Stimulated activated CD8-positive, alpha-beta memory T cell treated with anti-CD3 and anti-CD28 coated beads, Interleukin-12 subunit alpha, Interleukin-12 subunit beta, amount 100 ng/mL, for 24 hours (primary cell): Measurements from ENCODE around the gene CCDC93.

Source experiments
- DNase-seq: peaks from one replicate; pipeline ENCODE4 v3.0.0-alpha.2; 2020; ENCODE audit errors: extremely low read depth

Gene CCDC93

DNA sequence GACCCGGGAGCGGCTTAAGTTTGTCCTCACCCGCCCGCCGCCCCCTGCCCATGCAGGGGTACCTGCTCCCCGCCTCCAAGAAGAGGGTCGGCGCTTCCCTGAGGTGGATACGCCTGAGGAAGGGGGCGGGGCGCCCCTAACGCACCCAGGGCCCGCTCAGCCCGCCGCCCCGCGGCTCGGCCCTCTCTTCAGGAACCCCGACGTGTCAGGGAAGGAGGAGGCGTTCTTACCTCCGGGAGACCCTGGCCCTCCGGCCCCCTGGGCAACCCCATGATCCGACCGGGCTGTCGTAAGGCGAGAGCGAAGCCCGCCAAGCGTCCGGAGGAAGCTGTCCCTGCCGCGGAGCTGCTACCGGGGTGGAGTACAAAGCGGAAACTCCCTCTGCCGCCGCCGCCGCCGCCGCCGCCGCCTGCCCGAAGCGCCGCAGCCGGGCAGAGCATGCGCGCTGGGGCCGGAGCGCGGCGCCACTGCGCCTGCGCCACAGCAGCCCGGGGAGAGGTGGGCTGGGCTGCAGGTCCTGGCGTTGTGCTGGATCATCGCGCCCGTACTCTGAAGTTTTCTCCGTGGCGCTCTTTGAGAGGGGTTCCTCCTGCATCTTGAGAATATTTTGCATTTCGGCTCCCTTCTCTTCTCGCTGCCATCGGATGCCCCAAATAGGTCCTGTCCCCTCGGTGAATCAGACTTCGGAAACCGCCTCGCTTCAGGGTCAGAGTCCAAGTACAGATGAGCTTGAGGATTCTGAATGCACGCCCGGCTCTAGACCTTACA lies at the start of gene CCDC93:
TSS of gene CCDC93 (minus strand) at position 347 of the 768 bp plus-strand sequence. CDS start at position 272, 75 bp downstream.
- DNase-seq = peak; percentile 61

DNA sequence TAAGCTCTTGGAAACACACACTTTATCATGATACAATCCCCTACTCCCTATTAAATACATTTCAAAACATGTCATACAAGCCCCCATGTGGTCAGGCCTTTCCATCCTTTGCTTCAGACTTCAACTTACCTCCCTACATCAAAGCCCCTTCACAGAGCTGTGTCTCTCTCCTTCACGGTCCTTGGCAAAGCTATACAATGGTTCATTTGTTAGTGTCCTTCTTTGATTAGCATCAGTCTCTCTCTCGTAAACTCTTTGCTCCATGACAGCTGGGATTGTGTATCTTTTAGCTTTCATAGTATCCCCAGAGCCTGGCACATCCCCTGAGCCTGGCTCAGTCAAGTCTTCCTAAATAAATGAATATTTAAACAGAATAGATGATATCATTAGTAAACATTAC lies 48.8 kb upstream of the CCDC93 start:
- no peak for DNase-seq

DNA sequence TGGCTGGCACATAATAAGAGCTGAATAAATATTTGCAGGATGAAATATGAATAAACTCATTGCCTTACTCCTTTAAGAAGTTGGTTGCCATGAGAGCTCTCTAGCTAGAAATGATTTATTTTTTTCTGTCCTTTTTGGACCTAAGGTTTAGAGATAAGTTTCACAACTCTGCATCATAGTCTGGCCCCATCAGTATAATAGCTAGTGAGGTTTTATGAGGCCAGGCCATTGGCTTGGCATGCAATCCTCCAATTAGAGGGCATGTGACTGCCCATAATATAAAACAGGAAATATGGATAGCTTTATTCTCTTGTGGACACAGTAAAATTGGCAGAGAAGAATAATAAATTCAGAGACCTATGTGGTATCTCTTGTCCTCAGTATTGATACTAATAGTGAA lies 48.2 kb upstream of the CCDC93 start:
- no peak for DNase-seq

GRCh38 chr2:118061135-118061955 lies 47.5 kb upstream of the CCDC93 start:
- DNase-seq = no peak

GRCh38 chr2:118059919-118060478 lies 46.1 kb upstream of the CCDC93 start:
- DNase-seq = no peak

GRCh38 chr2:118058951-118059350 lies 45.1 kb upstream of the CCDC93 start:
- DNase-seq = no peak

DNA sequence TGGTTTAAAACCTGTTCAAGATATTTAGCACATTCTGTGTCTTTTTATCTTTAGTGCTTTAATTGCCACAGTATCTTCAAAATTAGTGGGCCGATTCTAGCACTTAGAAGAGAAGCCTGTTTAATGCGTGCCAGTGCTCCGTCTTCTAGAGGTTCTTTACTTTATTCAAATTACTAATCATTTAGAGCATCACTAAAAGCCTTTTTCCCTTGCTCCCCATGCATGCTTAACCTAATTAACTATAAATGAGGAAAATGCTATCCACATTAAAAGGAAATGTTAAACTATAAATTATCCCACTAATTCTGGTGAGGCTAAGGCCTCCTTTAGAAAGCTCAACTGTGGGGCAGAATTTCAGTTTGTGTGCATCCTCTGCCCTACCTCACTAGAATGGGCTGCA lies 42.9 kb upstream of the CCDC93 start:
- DNase-seq = no peak

- DNase-seq = no peak
These were observed 42.3 kb upstream of the CCDC93 start for GRCh38 chr2:118056165-118056534.

DNA sequence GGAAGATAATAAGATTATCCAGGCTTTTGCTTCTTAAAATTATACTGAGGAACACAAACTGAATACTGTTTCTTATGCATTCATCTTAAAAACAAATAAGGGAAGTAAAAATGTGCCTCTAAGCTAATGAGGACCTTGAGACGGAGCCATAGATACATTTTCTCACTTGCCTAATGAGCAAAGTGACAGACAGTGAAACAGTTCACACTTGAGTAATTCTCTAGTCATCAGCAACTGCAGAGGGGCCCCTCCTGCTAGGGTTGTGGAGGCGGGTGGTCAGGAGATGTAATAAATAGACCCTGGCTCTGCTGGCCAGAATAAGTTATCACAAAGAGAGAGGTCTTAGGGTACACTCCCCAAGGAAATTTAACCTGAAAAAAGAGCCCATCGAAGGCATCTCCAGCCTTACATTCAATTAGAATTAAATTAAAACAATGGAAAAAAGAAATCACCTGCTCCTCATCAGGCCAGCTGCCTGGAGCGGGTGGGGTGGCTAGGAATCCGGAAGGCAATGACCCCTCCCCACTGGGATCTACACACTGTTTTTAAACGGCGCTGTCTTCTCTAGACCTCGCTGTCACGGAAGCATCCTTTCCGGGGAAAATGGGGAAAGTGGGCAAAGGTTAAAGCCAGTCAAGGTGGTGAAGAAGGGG lies 41.8 kb upstream of the CCDC93 start:
- no peak for DNase-seq

GRCh38 chr2:118054213-118055008 lies 40.5 kb upstream of the CCDC93 start:
- no peak for DNase-seq

DNA sequence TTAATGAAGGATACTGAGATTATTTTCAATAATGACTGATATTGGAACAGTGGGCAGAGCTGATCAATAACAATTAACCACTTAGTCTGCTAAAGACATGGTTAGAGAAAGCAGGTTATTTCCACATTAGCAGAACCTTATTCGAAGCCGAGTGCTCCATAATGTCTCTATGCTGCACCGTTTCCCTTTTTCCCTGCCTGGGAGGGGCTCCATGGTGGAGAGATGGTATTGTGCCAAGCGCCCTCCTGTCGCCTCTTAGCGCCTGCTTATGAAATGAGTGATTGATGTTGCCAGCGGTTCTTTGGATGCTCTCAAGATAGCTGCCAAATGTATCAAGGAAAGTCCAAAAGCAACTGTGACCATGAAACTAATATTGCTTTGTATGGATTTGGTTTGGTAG lies 39.8 kb upstream of the CCDC93 start:
- no peak for DNase-seq

- no peak for DNase-seq
These were observed 38.6 kb upstream of the CCDC93 start for GRCh38 chr2:118052474-118052873.

DNA sequence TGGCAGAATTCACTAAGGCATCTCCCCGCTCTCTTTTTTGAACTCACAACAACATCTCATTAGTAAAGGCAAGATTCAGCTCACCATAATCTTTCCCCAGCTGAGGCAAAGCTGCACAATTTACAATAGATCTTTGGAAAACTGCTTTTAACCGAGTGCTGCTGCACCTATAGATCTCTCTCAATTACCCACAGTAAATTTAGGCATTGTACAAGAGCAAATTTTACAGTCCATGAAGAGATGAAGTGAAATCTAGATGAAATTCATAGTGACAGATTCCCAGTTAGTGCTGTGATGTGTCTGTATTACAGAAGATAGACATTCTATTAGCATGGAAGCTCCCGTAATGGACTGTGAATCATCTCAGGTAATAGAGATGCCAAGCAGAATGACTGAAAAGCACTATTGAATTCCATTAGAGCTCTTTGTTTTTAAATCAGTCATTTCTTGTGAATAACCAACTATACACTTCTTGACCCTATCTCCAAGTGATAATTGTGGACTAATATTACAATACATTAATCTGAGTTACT lies 38.0 kb upstream of the CCDC93 start:
- no peak for DNase-seq

- no peak for DNase-seq
These were observed 37.1 kb upstream of the CCDC93 start for GRCh38 chr2:118050974-118051373.

- no peak for DNase-seq
These were observed 36.5 kb upstream of the CCDC93 start for GRCh38 chr2:118050386-118050785.

GRCh38 chr2:118049816-118050140 lies 35.9 kb upstream of the CCDC93 start:
- no peak for DNase-seq

DNA sequence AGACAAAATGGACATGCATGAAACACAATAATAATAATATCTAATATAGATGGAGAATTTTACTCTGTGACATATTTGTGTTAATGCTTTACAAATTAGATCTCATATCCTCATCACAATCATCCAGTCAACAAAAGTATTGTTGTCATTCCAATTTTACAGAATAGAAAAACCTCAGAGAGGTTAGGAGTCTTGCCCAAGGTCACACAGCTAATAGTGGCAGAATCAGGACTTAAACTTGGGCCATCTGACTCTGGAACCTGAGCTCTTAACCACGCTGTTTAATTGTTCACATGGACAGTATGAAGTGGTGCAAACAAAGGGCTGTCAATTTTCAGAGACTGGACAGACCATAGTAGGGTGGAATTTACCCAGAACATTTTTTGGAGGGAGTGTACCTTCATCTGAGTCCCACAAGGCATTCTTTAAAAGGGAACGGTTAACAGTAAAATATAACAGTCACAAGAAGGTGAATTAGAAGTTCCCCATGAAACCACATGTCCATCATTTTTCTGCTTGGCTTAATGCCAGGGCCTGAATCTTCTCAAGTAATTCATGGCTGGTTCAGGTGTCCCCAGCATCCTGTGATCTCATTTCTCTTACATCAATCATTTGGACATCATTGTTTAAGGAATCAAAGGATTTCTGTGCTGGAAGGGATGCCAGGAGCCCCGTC lies 35.4 kb upstream of the CCDC93 start:
- no peak for DNase-seq

DNA sequence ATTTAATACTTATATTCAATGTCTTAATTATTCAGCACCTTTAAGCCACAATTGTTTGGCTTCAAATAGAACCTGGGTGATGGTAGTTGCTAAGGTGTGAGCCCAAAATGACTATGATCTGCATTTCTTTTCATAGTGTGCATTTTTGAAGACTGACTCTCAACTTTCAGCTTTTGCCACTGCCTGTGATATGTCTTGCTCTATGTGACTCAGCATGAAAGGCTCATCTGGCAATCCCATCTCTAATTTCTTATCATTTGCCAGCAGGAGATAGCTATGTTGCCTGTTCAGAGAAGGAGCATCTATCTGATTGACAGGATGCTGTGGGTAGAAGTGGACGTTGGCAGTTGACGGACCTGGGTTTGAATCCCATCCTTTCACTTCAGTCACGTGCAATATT lies 34.5 kb upstream of the CCDC93 start:
- DNase-seq = no peak

- no peak for DNase-seq
These were observed 33.5 kb upstream of the CCDC93 start for GRCh38 chr2:118047380-118047826.

GRCh38 chr2:118046634-118047210 lies 32.9 kb upstream of the CCDC93 start:
- DNase-seq = no peak
